Keratinocyte (primary cell): ENCODE measurements around the gene RHBDD3. TPM values are rescaled to one million over a fixed set of nuclear protein-coding genes. Genes with fewer than 3 reads are reported as not detected.

Experiments
- DNase-seq: peaks from one replicate; pipeline ENCODE4 v3.0.0-alpha.2; 2011; ENCODE audit warnings: low read depth, missing footprints, low spot score
- FAIRE-seq: peaks from 2 replicates; lab custom pipeline; 2011; peaks lifted over from hg19 to GRCh38; lab: Jason Lieb, UNC
- H2AFZ ChIP-seq: 2 replicates; pipeline ENCODE4 v1.6.0; 2012; ENCODE audit warnings: low read length, control low read depth, inconsistent platforms; ENCODE audit not compliant: control insufficient read depth
- H3K27ac ChIP-seq: 2 replicates; pipeline ENCODE4 v1.5.1; 2011; ENCODE audit warnings: low read length; ENCODE audit not compliant: control insufficient read depth, insufficient read depth
- H3K27me3 ChIP-seq: 3 replicates; pipeline ENCODE4 v1.6.0; 2011; ENCODE audit warnings: low read length; ENCODE audit not compliant: control insufficient read depth, insufficient read depth; ENCODE audit errors: extremely low read depth
- H3K36me3 ChIP-seq, 2 experiments: 2 replicates in 1 of 2; 3 replicates in 1 of 2; pipeline ENCODE4 v1.5.1; 2011; ENCODE audit warnings: low read length in 2 of 2, mild to moderate bottlenecking in 1 of 2; ENCODE audit not compliant: control insufficient read depth in 2 of 2, insufficient read depth in 2 of 2; ENCODE audit errors: extremely low read depth in 1 of 2
- H3K4me1 ChIP-seq: 3 replicates; pipeline ENCODE4 v1.5.1; 2011; ENCODE audit warnings: low read length; ENCODE audit not compliant: control insufficient read depth, insufficient read depth; ENCODE audit errors: extremely low read depth
- H3K4me2 ChIP-seq: 3 replicates; pipeline ENCODE4 v1.6.0; 2011; ENCODE audit warnings: low read depth, low read length; ENCODE audit not compliant: control insufficient read depth, insufficient read depth; ENCODE audit errors: extremely low read depth
- H3K4me3 ChIP-seq, 3 experiments: fragments of 200-600 bp in 1 of 3; sonication (generic) in 1 of 3; 2 replicates in 2 of 3; 3 replicates in 1 of 3; pipeline ENCODE4 v1.5.1; 2011 to 2016; ENCODE audit warnings: low read length in 3 of 3, mild to moderate bottlenecking in 3 of 3, control low read depth in 2 of 3, inconsistent platforms in 1 of 3, low read depth in 1 of 3, mixed read lengths in 1 of 3, mixed run types in 1 of 3, moderate library complexity in 1 of 3; ENCODE audit not compliant: control insufficient read depth in 2 of 3, insufficient read depth in 2 of 3; ENCODE audit errors: extremely low read depth in 1 of 3
- H3K79me2 ChIP-seq: 2 replicates; pipeline ENCODE4 v1.6.0; 2012; ENCODE audit warnings: low read length; ENCODE audit not compliant: control insufficient read depth, insufficient read depth
- H3K9ac ChIP-seq: 3 replicates; pipeline ENCODE4 v1.6.0; 2011; ENCODE audit warnings: low read length; ENCODE audit not compliant: control insufficient read depth, insufficient read depth; ENCODE audit errors: extremely low read depth
- H3K9me1 ChIP-seq: 3 replicates; pipeline ENCODE4 v1.6.0; 2011; ENCODE audit warnings: low read length; ENCODE audit not compliant: control insufficient read depth, insufficient read depth; ENCODE audit errors: extremely low read depth
- H3K9me3 ChIP-seq: 2 replicates; pipeline ENCODE4 v1.5.1; 2012; ENCODE audit warnings: low read depth, low read length; ENCODE audit not compliant: control insufficient read depth
- H4K20me1 ChIP-seq: 3 replicates; pipeline ENCODE4 v1.6.0; 2011; ENCODE audit warnings: low read length; ENCODE audit not compliant: control insufficient read depth, insufficient read depth; ENCODE audit errors: extremely low read depth
- EZH2 ChIP-seq: IDR thresholded peaks from one replicate; pipeline ENCODE4 v1.6.1; 2012; ENCODE audit warnings: inconsistent platforms, mild to moderate bottlenecking, low read length, moderate library complexity
- dilution Hi-C: fragments of 300-500 bp; cut with MboI; formaldehyde crosslinking; loops from one replicate; pipeline ENCODE4 v1.7.0; 2020; ENCODE audit warnings: low sequenced_read_pairs; ENCODE audit not compliant: extremely low pct_ligation_motif_present
- polyA plus RNA-seq, 5 experiments: library from polyadenylated mRNA; depleted of rRNA in 3 of 5; stranded (reverse) in 3 of 5; stranded (forward) in 1 of 5; unstranded in 1 of 5; fragments of >200 nt; gene quantifications; 1 replicate in 1 of 5; 2 replicates in 3 of 5; 3 replicates in 1 of 5; pipeline versions ENCODE4 v1.2.1 to v1.2.3, GENCODE V29; 2011 to 2012; ENCODE audit warnings: missing spikeins in 2 of 5, low read depth in 1 of 5, low replicate concordance in 1 of 5
- TF ChIP-seq, protein P1 (sequence below), 3 experiments: IDR thresholded peaks in 1 of 3; conservative IDR thresholded peaks in 1 of 3; optimal IDR thresholded peaks in 1 of 3; 2 replicates in 2 of 3; 3 replicates in 1 of 3; pipeline versions ENCODE3 to v1.5.1; 2011; ENCODE audit warnings: low read length in 3 of 3, mild to moderate bottlenecking in 3 of 3, moderate library complexity in 2 of 3, control low read depth in 1 of 3, inconsistent platforms in 1 of 3; ENCODE audit not compliant: insufficient read depth in 2 of 3; ENCODE audit errors: extremely low read depth in 1 of 3

The RHBDD3 gene
- polyA plus RNA-seq, 1 donor (not counting 4 experiments of a cell fraction or from before 2014, with no cell fraction given): 10.3 TPM

DNA sequence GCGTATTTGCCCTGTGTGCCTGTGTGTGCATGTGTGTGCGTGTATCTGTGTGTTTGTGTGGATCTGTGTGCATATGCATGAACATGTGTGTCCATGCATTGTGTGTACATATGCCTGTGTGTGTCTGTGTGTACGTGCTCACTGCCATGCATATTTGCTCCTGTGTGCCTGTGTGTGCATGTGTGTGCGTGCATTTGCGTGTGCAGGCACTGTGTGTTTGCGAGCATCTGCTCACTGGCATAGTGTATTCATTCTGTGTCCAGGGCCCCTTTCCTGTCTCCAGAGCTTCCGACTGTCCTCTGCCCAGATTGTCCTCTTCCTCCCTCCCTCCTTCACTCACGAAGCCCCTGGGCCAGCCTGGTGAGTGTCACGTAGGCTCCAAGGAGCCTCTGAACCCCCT lies 56.3 kb downstream of the RHBDD3 start:
- Histone ChIP-seq H3K27ac (no peak overlapping the region), H3K79me2 (no peaks in the 10 kb centered on the region), H3K4me3 (no peak overlapping the region), H4K20me1 (no peaks in the 10 kb centered on the region), H2AFZ (no peak overlapping the region), H3K9me3 (no peaks in the 10 kb centered on the region), H3K9ac (no peak overlapping the region), H3K27me3 (peaks cover 37% of the 10 kb centered on the region), H3K4me2 (no peak overlapping the region), H3K36me3 (no peaks in the 10 kb centered on the region), H3K9me1 (no peaks in the 10 kb centered on the region), H3K4me1 (no peaks in the 10 kb centered on the region)
- no peak for FAIRE-seq
- TF ChIP-seq, protein P1, sequence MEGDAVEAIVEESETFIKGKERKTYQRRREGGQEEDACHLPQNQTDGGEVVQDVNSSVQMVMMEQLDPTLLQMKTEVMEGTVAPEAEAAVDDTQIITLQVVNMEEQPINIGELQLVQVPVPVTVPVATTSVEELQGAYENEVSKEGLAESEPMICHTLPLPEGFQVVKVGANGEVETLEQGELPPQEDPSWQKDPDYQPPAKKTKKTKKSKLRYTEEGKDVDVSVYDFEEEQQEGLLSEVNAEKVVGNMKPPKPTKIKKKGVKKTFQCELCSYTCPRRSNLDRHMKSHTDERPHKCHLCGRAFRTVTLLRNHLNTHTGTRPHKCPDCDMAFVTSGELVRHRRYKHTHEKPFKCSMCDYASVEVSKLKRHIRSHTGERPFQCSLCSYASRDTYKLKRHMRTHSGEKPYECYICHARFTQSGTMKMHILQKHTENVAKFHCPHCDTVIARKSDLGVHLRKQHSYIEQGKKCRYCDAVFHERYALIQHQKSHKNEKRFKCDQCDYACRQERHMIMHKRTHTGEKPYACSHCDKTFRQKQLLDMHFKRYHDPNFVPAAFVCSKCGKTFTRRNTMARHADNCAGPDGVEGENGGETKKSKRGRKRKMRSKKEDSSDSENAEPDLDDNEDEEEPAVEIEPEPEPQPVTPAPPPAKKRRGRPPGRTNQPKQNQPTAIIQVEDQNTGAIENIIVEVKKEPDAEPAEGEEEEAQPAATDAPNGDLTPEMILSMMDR (optimal IDR thresholded peaks at IDR 0.05 in 1 of 3, IDR thresholded peaks at IDR 0.05 in 1 of 3, conservative IDR thresholded peaks at IDR 0.05 in 1 of 3; ENCODE audit: extremely low read depth in 1 of 3, insufficient read depth in 2 of 3, low read length in 3 of 3): no peak
- TF ChIP-seq EZH2: no peak
- dilution Hi-C loops: no loop called here
- no peak for DNase-seq

DNA sequence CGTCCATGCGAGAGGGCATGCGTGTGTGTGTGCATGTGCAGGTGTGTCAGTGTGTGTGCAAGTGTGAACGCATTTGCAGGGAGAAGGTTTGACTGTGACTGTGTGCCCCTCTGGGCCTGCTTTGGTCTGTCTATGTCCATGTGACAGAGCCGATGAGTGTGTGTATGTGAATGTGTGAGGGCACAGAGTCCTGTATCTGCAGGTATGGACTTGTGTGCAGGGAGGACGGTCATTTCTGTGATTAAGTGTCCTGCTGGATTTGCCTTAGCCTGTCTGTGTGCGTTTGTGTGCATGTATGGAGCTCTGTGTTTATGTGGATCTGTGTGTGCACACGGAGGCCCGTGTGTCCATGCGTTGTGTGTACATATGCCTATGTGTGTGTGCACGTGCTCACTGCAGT lies 56.7 kb downstream of the RHBDD3 start:
- no peak overlapping the region for H3K4me2 ChIP-seq
- no peak overlapping the region for H3K4me3 ChIP-seq
- H3K27me3 ChIP-seq: peaks cover 41% of the 10 kb centered on the region
- H3K4me1 ChIP-seq: no peaks in the 10 kb centered on the region
- dilution Hi-C loops: no loop called here
- no peaks in the 10 kb centered on the region for H3K9me3 ChIP-seq
- H2AFZ ChIP-seq: no peak overlapping the region
- FAIRE-seq: no peak
- no peaks in the 10 kb centered on the region for H3K36me3 ChIP-seq
- H4K20me1 ChIP-seq: no peaks in the 10 kb centered on the region
- TF ChIP-seq EZH2: no peak
- no peaks in the 10 kb centered on the region for H3K9me1 ChIP-seq
- no peak overlapping the region for H3K9ac ChIP-seq
- no peak overlapping the region for H3K27ac ChIP-seq
- H3K79me2 ChIP-seq: no peaks in the 10 kb centered on the region
- DNase-seq: no peak

Other genes with a start within 250 kb of the RHBDD3 start
- gene C22orf31, start 206.2 kb downstream of the RHBDD3 start, polyA plus RNA-seq: not detected in 3 replicates
- gene KREMEN1, start 194.9 kb downstream of the RHBDD3 start, polyA plus RNA-seq: 6.3 to 11.4 TPM (median 6.8 TPM) in 3 replicates
- gene EMID1, start 62.1 kb downstream of the RHBDD3 start, polyA plus RNA-seq: not detected in 3 replicates
- 245 to 280 TPM (median 257 TPM) in 3 replicates for gene EWSR1, start 287 bp upstream of the RHBDD3 start, polyA plus RNA-seq
- 11.3 to 21.1 TPM (median 12.2 TPM) in 3 replicates for gene GAS2L1, start 38.7 kb upstream of the RHBDD3 start, polyA plus RNA-seq
- gene RASL10A, start 47.7 kb upstream of the RHBDD3 start, polyA plus RNA-seq: 0.07 to 0.09 TPM in 2 of 3 replicates, not detected in the other
- 45.7 to 83.2 TPM (median 55.3 TPM) in 3 replicates for gene AP1B1, start 120.6 kb upstream of the RHBDD3 start, polyA plus RNA-seq
- not detected in 3 replicates for gene RFPL1, start 170.6 kb upstream of the RHBDD3 start, polyA plus RNA-seq
- 0.06 to 0.08 TPM (median 0.07 TPM) in 3 replicates for gene NEFH, start 212.2 kb upstream of the RHBDD3 start, polyA plus RNA-seq